HG03066 (cell line): ENCODE data around the gene NLGN1.

ENCODE experiments used
- ATAC-seq: cut with Tn5 transposase; IDR thresholded peaks from one replicate; pipeline ENCODE4 v1.9.1; 2021; ENCODE audit warnings: low read depth; ENCODE audit not compliant: unreplicated experiment

The NLGN1 gene

DNA sequence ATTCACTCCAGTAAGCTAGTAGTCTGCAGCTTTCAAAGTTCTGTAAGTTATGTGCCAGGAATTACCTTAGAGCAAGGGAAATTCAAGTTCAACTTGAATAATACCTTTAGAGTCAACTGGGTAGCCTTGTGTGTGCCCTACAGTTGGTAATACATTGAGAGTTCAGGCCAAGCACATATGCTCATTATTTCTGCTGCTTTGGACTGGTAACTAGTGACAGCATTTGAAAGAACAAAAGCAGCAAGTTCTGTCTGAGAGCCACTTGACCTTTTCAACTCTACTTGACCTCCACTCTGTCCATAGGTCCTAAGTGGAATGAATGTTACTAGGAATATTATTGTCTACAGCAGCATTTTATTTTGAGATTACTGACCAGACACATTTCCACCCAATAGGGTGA is 723.5 kb downstream of the NLGN1 start:
- ATAC-seq, result no peak

DNA sequence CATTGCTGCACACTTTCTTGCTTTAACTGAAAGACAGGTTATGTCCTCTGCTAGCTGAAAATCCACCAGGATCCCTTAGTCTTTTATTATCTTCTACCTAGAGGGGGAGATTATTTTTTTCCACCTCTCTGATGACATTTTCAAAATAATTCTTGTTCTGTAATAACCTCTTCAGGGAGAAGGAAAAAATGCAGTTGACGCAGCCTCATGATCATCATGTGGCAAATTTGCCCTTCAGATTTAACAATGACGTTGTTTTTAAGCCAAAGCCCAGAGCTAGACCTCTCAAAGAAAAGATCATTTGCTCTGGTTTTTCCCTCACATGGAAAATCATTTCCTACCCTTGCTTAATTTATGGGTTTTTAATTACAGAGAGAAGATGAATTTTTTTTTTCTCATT is 724.9 kb downstream of the NLGN1 start:
- no peak for ATAC-seq

DNA sequence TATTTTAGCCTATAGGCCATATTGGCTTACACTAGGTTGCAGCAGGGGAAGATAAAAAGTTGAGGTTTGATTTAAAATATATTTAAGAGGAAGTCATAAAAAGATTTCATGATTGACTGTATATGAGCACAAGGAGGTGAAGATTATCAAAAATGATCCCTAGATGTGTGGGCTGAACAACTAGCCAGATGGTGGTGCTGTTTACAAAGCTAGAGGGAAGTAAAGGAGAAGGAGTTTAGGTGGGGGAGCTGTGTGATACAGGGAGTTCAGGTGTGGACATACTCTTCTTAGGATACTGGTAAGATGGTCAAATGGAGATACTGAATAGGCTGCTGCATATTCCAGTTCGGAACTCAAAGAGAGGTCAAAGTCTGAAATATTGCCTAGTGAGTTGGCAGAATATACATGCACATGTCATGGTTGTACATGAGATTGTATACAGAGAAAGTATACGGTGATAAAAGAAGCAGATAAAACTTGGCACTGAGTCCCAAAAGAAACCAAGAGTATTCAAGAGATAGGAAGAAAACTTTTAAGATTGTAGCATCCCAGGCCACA is 727.8 kb downstream of the NLGN1 start:
- ATAC-seq, result no peak

DNA sequence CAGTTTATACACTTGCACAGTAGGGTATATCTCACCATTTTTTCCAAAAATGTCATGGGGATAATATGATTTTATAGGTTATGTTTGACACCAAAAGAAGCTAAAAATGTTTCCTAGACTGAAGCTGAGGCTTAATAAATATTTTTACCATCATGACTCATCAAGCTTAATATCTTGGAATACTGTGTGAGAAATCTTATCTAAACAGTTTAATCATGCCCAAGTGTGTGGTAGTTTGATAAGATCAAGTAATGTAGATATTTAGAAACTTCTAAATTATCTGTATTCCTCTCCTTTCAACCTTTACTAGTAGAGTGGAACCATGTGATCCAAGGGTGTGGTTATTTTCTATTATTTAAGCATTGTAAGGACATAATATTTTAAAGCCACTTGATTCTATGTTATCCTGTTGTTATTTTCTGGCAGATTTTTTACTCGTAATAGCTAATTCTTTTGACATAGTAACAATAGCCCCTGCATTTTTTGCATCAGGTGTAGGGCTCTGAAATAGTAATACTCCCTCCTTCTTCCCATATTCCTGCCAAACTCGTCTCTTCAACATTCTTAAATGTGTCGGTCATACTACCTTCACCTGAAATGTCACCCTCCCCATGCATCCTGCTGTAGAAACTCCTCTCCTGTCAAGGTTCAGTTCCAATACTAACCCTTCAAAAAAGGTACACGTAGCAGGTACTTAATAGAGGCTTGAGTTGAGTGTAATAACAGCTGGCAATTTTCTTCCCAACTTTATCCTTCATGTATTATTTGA is 729.6 kb downstream of the NLGN1 start:
- ATAC-seq, result no peak

DNA sequence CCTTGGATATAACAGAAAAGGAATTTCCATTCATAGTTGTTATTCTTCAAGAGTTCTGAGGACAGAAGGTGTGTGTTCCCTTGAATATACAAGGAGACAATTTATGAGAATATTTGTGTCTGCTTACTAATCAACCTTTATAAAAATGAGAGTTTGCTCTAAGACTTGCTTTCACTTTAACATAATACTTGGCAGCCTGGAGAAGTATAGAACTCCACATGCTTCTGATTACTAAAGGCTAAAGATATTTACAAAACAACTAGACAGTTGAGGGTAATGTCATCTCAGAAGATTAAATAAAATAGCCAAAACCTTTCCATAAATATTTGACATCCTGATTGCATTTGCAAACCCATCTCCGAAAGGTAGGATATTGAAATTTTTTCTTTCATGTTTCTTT is 734.5 kb downstream of the NLGN1 start:
- ATAC-seq, result no peak

DNA sequence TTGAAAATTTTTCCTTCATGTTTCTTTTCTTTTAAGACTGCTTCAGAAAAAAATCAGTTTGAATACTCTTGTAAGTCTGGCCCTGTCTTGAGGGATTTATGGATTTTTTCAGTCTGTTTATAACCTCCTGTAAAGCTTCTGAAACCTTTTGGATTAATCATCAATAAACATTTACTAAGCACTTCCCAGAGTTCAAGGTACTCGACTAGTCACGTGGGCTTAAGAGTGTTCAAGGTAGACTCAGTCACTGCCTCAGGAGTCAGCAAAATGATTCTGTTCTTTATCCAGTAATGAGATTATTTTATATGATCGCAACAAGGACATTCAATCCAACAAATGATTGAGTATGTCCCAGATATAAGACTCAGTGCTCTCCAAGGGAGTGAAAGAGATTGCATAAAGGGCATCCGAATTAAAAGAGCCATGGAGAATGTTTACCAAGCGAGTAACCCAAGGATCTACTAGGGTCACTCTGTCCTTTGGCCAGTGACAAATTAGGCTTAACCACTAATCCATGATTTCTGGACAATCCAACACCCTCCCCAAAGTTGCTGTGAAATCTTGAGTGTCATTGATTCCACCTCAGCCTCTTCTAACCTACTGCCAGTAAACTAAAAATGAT is 735.0 kb downstream of the NLGN1 start:
- ATAC-seq, result no peak

DNA sequence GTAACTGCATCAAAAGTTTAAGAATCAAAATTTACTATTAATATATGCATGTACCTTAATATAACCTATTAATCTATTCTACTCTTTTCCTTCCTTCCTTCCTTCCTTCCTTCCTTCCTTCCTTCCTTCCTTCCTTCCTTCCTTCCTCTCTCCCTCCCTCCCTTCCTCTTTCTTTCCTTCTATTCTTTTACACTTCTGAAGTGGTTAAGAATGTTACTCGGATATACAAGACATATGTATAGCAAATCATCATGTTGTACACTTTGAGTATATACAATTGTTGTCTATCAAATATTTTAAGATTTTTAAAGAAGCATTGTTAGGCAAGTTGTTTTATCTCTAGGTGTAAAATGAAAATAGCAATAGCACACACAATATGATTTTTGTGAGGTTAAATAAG is 748.5 kb downstream of the NLGN1 start:
- no peak for ATAC-seq

DNA sequence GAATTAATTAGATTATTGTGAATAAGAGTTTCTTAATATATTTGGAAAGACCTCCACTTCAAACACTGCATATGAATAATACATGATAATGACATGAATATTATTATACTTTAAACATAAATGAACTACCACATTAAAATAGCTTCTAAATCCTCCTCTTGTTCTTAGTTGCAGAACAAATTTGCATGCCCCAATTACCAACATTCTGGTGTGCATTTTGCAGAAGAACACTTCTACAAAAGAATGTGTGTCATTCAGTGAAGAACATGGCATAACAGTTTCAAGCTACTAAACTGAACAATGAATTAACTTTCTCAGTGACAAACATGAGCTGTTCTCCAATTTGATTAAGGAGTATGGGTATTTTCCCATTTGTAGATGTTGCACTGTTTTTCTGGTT is 750.3 kb downstream of the NLGN1 start:
- no peak for ATAC-seq

DNA sequence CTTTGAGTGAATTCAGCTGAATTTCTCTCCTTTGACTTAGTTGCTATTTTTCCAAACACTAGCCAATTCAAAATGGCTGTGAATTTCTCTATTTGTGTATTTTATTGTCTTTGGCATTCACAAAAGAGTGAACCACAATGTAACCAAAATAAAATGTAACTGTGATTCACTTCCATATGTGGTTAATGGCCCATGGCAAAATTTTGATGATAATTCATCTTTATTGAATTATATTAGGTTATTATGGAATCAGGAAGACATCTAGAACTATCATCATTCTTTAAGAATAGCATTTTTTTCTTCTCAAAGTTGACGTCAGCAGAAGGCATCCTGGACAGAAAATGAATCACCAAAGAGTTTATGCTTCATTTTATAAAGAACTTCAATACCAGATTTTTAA is 756.3 kb downstream of the NLGN1 start:
- ATAC-seq, result no peak

DNA sequence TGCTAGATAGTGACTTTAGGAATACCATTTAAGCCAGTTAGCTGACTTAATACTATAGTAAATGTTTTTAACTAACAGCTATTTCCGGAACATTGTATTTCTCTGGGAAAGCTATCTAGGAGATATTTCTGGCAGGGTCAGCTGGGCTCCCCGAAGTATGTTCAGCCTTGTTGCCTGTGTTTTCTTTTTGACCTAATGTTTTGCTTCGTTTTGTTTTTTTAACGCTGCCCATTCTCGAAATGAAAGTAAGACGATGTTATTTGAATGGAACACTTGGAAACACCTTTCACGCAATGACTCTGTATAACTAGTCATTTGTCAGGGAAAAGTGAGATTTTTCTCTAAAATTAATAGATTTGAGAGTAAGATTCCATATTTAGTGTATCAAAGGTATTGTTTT is 758.7 kb downstream of the NLGN1 start:
- no peak for ATAC-seq

DNA sequence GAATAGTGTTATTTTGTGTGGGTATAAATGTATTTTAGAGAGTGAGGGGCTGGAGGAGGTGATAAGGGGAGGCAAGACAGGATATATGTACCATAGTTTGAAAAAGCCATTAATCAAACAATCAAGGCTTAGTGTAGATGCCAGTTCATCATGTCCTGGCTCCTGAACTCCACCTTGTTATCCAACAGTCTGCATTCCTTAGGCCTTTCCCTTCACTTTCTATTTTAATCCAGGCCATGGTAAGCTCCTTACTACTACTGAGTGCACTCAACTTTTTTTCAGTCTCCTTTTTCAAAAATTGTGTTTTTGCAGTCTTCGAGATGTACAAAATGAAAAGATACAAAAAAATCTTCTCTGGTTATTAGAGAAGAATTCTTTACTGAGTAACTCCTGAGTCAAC is 761.1 kb downstream of the NLGN1 start:
- no peak for ATAC-seq

DNA sequence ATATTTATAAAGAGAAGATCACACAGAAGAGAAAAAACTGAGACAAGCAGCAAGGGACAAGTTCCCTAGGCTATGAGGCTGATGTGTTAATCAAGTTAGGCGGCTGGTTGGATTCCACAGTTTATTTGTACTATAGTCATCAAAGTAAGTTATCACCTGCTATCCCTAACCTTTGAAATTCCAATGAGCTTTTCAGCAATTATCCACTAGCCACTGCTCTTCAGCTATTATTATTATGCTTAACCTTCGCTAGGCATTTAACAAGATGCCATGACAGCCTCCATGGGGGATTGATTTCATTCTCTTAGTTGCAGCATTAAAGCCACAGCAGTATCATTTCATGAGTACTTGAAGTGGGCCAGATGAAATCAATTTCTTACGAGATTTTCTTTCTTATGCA is 762.1 kb downstream of the NLGN1 start:
- no peak for ATAC-seq

DNA sequence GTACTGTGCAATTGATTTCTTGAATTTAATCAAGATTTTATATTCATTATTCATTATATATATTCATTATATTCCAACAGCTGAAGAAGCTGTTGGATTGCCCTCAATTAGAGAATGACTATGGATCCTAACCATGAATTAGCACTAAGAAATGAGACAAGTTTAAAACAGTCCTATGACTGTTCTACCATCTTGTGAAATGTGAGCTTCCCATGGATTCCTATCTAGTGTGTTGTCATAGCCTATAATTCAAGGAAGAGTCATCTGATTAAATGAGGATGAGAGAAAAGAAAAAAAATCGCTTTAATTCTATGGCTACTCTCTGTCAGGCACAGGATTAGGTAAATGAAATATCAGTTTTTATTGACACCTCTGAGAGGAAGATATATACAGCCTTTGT is 765.0 kb downstream of the NLGN1 start:
- no peak for ATAC-seq

DNA sequence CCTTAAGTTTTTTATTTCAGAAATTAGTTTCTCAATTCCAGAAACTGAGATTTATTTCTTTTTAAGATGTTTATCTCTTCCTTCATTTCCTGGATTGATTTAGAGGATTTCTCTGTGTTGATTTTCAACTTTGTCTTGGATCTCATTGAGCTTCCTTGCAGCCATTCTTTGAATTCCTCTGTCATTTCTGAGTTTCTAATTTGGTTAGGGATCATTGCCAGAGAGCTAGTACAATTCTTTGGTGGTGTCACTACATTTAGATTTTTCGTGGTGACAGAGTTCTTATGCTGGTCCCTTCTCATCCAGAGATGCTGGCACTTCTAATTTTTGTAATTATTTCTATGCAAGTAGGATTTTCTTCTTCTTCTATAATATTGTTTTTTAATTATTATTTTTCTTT is 770.5 kb downstream of the NLGN1 start:
- ATAC-seq, result no peak

DNA sequence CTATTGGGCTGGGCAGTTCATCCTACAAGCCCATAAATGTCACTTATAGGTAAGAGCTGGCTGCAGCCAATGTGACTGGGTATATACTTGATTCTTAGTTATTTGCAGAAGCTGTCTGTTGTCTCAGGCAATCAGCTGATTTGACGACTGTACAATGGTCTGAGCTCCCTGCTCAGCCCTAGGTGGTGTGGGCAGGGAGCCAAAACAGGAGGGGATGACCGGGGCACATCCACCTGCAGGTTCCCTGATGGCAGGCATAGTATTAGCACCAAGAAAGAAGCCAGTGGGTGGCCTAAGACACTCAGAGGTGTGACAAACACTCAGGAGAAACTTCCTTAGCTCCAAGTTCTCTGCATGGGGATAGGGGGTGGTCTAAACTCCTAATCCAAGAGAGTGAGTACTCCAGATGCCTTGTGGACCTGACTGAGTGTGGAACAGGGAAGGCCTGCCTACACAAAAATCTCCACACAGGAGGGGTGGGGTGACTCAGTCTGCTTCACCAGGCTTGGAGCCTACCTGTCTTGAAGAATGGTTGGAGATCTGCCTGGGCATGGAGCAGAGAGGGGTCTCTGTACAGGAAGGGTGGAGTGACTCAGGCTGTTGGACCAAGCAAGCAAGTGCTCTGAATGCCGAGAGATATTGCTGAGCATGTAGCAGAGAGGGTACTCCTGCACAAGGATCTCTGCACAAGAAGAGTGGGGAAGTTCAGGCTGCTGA is 771.2 kb downstream of the NLGN1 start:
- ATAC-seq, result no peak

DNA sequence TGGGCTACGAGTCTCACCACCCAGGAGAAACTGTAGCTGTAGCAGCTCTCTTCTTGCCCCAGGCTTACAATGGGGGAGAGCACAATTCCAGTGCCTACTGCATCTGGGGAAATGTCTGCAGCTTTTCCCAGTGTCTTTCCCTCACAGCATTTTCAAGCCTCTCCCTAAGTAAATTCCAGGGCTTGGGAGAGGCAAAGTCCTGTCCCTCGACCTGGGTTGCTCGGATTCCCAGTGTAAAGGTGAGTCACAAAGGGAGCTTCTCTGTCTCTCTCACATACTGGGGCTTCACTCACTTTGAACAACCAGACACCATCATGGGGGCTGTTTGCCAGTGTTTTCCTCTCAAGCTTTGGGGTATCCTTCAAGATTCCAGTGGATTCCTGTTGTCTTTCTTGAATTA is 772.2 kb downstream of the NLGN1 start:
- no peak for ATAC-seq

DNA sequence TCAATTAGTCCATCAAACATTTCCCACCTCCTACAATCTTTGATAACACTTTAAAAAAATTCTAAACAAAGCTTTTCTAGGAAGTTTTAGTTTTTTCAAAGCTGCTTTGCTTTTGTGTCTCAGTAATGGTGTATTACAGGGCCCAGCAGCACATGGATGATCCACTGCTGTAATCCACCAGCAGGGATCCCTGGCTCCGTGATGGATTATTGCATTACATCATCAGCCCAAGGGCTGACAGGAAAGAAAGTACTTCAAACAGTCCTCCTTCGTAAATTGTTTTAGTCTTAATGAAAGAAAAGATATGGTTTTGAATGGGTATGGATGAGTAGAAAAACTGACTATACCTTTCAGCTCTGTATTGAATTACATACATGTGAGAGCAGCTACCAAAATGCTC is 772.7 kb downstream of the NLGN1 start:
- ATAC-seq, result no peak

DNA sequence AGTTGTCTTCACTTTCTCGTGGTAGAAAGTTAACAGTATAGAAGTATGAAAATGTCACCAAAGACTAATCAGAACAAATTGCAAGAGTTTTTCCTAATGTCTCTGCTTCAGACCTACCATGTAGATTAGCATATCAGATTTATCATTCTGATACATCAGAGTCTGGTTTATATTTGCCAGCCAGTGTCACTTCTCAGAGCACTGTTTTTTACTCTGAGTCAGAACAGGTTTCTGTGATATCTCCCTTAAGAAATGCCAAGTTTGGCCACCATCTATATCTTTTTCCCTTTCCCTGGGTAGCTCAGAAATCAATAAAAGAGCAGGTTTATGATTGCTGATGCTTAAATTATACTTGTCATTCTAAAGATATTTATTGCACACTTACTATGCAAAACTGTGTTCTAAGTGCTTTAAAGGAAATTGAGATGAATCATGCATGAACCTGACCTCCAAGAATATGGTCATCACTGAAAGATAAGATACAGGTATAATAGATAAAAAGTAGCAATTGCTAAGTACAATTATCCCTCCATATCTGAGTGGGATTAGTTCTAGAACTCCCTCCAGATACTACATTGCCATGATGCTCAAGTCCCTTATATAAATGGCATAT is 788.9 kb downstream of the NLGN1 start:
- ATAC-seq, result no peak

DNA sequence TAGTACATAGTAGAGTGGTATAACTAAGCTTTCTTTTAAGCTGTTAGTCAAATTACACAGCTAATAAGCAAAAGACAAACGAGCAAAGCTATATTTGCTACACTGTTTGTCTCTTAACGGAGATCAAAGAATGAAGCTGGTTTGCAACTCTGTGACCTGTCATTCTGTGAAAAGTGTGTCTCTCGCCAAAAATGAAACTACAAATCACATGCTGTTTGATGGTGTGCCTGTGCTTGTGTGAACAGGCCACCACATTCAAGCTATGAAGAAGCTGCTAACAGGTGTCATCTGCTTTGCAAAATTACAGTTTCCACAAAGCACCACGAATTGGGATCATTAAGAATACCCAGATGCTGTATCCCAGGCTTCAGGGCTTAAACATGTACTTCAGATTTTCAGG is 793.8 kb downstream of the NLGN1 start:
- ATAC-seq, result no peak

DNA sequence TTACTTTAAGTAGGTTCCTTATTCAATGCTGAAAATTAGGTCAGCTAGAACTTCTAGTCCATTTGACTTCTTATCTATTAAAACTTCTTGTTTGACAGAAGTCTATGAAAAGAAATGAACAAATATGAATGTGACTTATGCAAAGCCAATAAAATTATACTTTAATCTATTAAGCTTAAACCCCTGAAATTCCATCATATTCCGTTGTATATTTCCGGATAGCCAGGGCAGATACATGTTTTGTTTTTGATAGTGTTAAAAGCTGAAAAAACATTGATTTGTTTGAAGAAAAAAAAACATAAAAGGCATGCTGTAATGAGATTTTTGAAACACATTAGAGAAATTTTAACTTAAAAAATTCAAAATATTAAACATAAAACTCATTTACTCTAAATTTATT is 794.4 kb downstream of the NLGN1 start:
- no peak for ATAC-seq

DNA sequence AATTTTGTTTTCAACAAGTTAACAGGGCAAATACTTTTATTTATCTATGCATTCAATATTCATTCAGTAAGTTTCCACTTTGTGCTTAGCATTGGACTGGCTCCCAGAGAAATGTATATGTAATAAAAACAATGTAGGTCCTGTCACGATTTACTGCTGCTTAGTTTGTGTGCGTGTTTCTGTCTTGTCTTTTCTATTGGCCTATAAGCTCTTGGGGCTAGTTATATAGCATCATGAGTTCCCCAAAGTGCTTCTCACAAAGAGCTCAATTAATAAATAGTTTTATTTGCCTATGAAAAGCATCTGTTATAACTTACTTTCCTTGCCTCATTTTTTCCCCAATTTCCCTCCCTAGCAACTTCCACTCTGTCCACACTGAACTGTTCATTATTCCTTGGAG is 794.9 kb downstream of the NLGN1 start:
- no peak for ATAC-seq
